ENCODE measurements around the gene FTSJ3. TPM values are rescaled to one million over a fixed set of nuclear protein-coding genes. Genes with fewer than 3 reads are reported as not detected.

Gene FTSJ3
- total and polyA plus RNA-seq, 10 of the 15 experiments (the other 5 are each of a cell fraction or from before 2014, with no cell fraction given): 17.2 to 79.2 (median 50.4) TPM

GRCh38 chr17:63780928-63781327 lies 46.5 kb downstream of the FTSJ3 start (continued):
- no peak for TF ChIP-seq RAD51 (IDR thresholded peaks at IDR 0.05)
- no peak for TF ChIP-seq NFXL1 (IDR thresholded peaks at IDR 0.05; ENCODE audit: borderline replicate concordance)

DNA sequence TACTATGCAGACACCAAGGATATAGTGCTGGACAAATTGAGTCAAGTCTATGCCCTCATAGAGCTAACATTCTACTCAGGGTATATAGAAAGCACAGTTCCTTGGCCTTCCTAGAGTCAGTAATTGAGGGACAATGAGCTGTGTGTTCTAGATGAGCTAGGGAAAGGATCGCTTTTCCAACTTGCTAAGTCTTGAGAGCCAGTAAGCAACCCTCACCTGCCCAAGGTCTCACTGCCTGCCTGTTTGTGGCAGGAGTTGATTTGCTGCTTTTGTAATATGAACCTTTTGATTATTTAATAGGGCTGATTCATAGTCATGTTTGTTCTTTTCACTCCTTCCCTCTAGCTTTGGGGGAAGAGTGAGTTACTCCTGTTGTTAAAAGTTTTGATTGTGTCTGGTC lies 47.0 kb downstream of the FTSJ3 start:
- H3K79me2 ChIP-seq (ENCODE audit: control insufficient read depth, insufficient read depth, low read length): peaks cover 90% of the 10 kb centered on the region
- ChIA-PET SMC1A (ENCODE audit: uncharacterized antibody, unreplicated experiment) (interaction anchor here (0.8 to 1.4 kb wide), 3 partner anchors 12 to 16 kb away, joined by 3 read pairs; no protein-coding TSS in a partner anchor), RAD21 (ENCODE audit: unreplicated experiment) (interaction anchor here (1.1 to 1.3 kb wide), 2 partner anchors 14 to 83 kb away, joined by 3 read pairs; no protein-coding TSS in a partner anchor), CTCF (interaction anchor here (1.0 to 2.1 kb wide), 3 partner anchors 13 to 83 kb away, joined by 3 to 7 read pairs (median 3); no protein-coding TSS in a partner anchor), POLR2A (interaction anchor here (0.7 to 1.0 kb wide), 3 partner anchors 39 to 80 kb away, joined by 3 to 4 read pairs (median 3); no protein-coding TSS in a partner anchor)
- BruUV-seq (replicated peaks): no TSS peak
- 89% methylated on average over 1 of the region's 1 CpG for WGBS (ENCODE audit: insufficient coverage, insufficient replicate concordance, low lambda C conversion rate, missing lambda C conversion rate)
- peaks cover 0 to 10% of the 10 kb centered on the region in 2 experiments; a peak in 3 of 4 replicates for H3K36me3 ChIP-seq (ENCODE audit: control insufficient read depth in 2 of 2, insufficient read depth in 2 of 2, low read length in 1 of 2)
- in situ Hi-C loops (cut with MboI) (no loop called here), intact Hi-C loops (cut with micrococcal nuclease; ENCODE audit: unreplicated experiment) (no loop called here)
- no peak overlapping the region for H3K4me3 ChIP-seq
- H3K9me3 ChIP-seq (replicated peaks; ENCODE audit: control insufficient read depth, insufficient read depth, low read length): no peaks in the 10 kb centered on the region
- H3K27ac ChIP-seq (ENCODE audit: control insufficient read depth, insufficient read depth): no peak overlapping the region
- peaks cover 11% of the 10 kb centered on the region; the same call in 1 of the 2 replicates for H3K4me1 ChIP-seq (ENCODE audit: control insufficient read depth, insufficient read depth, low read length)
- H3K27me3 ChIP-seq (replicated peaks in 1 of 2; ENCODE audit: control insufficient read depth in 2 of 2, insufficient read depth in 2 of 2, low read length in 1 of 2): no peaks in the 10 kb centered on the region
- H4K20me1 ChIP-seq (ENCODE audit: control insufficient read depth, insufficient read depth): peaks cover under 1% of the 10 kb centered on the region
- H3K4me2 ChIP-seq (ENCODE audit: control insufficient read depth, insufficient read depth): no peak overlapping the region
- FAIRE-seq (no peak), ATAC-seq (no peak), DNase-seq (ENCODE audit: low read depth, low spot score) (no peak)
- no peak overlapping the region for H2AFZ ChIP-seq (ENCODE audit: control insufficient read depth, low read depth, low read length)
- no peak for TF ChIP-seq POLR2A (IDR thresholded peaks at IDR 0.05; ENCODE audit: low read depth, low read length)
- TF ChIP-seq, protein P1, sequence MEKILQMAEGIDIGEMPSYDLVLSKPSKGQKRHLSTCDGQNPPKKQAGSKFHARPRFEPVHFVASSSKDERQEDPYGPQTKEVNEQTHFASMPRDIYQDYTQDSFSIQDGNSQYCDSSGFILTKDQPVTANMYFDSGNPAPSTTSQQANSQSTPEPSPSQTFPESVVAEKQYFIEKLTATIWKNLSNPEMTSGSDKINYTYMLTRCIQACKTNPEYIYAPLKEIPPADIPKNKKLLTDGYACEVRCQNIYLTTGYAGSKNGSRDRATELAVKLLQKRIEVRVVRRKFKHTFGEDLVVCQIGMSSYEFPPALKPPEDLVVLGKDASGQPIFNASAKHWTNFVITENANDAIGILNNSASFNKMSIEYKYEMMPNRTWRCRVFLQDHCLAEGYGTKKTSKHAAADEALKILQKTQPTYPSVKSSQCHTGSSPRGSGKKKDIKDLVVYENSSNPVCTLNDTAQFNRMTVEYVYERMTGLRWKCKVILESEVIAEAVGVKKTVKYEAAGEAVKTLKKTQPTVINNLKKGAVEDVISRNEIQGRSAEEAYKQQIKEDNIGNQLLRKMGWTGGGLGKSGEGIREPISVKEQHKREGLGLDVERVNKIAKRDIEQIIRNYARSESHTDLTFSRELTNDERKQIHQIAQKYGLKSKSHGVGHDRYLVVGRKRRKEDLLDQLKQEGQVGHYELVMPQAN (conservative IDR thresholded peaks at IDR 0.05): no peak
- TF ChIP-seq EED (IDR thresholded peaks at IDR 0.05; ENCODE audit: low read depth): no peak
- no peak for TF ChIP-seq MEF2B (IDR thresholded peaks at IDR 0.05; ENCODE audit: partially characterized antibody, poor library complexity, severe bottlenecking)
- no peak for TF ChIP-seq HDGF (IDR thresholded peaks at IDR 0.05)
- TF ChIP-seq USF1 (IDR thresholded peaks at IDR 0.05; ENCODE audit: borderline replicate concordance, extremely low read length, insufficient read depth, low read depth, low read length): no peak
- no peak for TF ChIP-seq BCL3 (IDR thresholded peaks at IDR 0.05; ENCODE audit: borderline replicate concordance, insufficient read depth, low read depth, low read length, poor library complexity, severe bottlenecking)
- no peak for TF ChIP-seq CBX3 (IDR thresholded peaks at IDR 0.05; ENCODE audit: borderline replicate concordance, low read depth)
- TF ChIP-seq EZH2 (IDR thresholded peaks at IDR 0.05; ENCODE audit: borderline replicate concordance, control insufficient read depth, low read depth, low read length): no peak
- TF ChIP-seq CHD1 (IDR thresholded peaks at IDR 0.05; ENCODE audit: low read depth, low read length): no peak
- no peak for TF ChIP-seq SUPT20H (IDR thresholded peaks at IDR 0.05; ENCODE audit: borderline replicate concordance, control insufficient read depth, low read depth, low read length)
- TF ChIP-seq ZNF384 (IDR thresholded peaks at IDR 0.05; ENCODE audit: borderline replicate concordance, low read depth, low read length): no peak
- no peak overlapping the region for H3K9ac ChIP-seq (ENCODE audit: control insufficient read depth, insufficient read depth, low read length)
